T-helper 2 cell treated with Interferon-gamma antibody and Interleukin-4, amounts not matched to agents 5 μg/mL and 100 μg/mL, for 36 hours (primary cell): ENCODE data around the gene PLPP6.

Experiments
- DNase-seq: peaks from one replicate; pipeline ENCODE4 v3.0.0; 2021; ENCODE audit warnings: low spot score
- H3K27ac Mint-ChIP-seq: one replicate; pipeline ENCODE4 v1.8.0; 2021; ENCODE audit warnings: mild to moderate bottlenecking, mixed read lengths
- H3K27me3 Mint-ChIP-seq: one replicate; pipeline ENCODE4 v1.8.0; 2021; ENCODE audit warnings: low read depth, mixed read lengths
- H3K36me3 Mint-ChIP-seq: one replicate; pipeline ENCODE4 v1.8.0; 2021; ENCODE audit warnings: low read depth, mixed read lengths
- H3K4me1 Mint-ChIP-seq: one replicate; pipeline ENCODE4 v1.8.0; 2021; ENCODE audit warnings: low read depth, mixed read lengths
- H3K4me3 Mint-ChIP-seq: one replicate; pipeline ENCODE4 v1.8.0; 2022; ENCODE audit warnings: mild to moderate bottlenecking, moderate library complexity, mixed read lengths
- H3K9me3 Mint-ChIP-seq: one replicate; pipeline ENCODE4 v1.8.0; 2021; ENCODE audit warnings: mixed read lengths

The PLPP6 gene

DNA sequence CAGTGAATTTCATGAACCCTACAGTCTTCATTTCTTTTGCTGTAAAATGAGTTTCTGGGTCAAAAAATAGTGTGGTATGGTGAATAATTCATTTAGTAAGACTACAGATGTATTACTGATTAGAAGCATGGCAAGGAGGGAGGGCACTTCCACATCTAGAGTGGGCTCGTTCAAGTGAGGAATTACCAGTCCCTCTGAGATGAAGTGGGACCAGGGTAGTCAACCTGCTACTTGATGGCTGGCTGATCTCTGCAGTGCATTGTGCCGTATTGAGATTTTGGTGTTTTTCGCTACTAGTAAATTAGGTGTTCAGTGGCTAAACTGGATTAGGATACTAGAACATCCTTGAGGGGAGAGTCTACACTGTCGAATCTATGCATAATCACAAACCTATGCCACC, 28.1 kb downstream of the PLPP6 start:
- Mint-ChIP-seq H3K4me3 (no peak overlapping the region), H3K9me3 (no peaks in the 10 kb centered on the region), H3K4me1 (peaks cover 11% of the 10 kb centered on the region), H3K27ac (no peak overlapping the region), H3K36me3 (peaks cover 28% of the 10 kb centered on the region), H3K27me3 (no peaks in the 10 kb centered on the region)
- no peak for DNase-seq

DNA sequence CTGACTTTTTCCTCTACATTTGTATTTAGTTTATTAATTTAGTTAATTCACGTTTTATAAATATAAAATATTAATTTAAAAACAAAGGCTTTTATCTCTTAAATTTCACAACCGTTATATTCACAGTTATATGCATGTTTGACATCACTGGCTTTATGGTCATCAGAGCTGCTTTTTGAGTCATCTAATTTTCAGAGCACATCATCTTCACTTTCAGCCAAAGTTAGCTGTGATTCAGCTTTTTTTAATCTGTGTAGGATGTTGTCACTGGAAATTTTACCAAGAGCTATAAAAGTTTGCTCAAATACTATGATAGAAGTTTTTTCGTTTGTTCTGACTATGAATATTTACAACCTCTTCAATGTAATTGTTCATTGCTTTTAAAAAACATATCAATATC, 29.7 kb downstream of the PLPP6 start:
- Mint-ChIP-seq H3K36me3 (peaks cover 23% of the 10 kb centered on the region), H3K27ac (no peak overlapping the region), H3K4me3 (no peak overlapping the region), H3K4me1 (peaks cover 10% of the 10 kb centered on the region), H3K27me3 (no peaks in the 10 kb centered on the region), H3K9me3 (no peaks in the 10 kb centered on the region)
- DNase-seq, result no peak

- Mint-ChIP-seq H3K9me3 (no peaks in the 10 kb centered on the region), H3K27me3 (no peaks in the 10 kb centered on the region), H3K4me1 (peaks cover 3% of the 10 kb centered on the region), H3K36me3 (peaks cover 46% of the 10 kb centered on the region), H3K27ac (no peak overlapping the region), H3K4me3 (no peak overlapping the region)
- no peak for DNase-seq
These were observed 38.0 kb downstream of the PLPP6 start for GRCh38 chr9:4700091-4700490.

DNA sequence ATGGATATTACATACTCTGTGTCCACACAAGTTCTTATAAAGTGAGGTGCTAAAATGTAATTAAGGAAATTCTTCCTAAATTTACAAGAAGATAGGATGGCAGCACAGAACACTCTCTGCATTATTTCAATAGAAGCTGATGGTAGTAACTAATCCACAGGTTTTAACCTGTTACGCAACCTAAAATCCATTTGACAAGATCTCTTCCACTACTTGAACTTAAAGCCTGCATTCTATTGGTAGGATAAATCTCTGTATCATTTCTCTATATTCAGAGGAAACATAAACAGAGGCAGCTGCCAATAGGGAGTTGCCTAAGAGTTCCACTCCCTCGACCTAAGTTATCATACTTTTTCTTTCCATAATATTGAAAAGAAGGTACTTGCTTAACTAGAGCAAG, 38.8 kb downstream of the PLPP6 start:
- no peak overlapping the region for H3K4me3 Mint-ChIP-seq
- H3K27ac Mint-ChIP-seq, result no peak overlapping the region

GRCh38 chr9:4701526-4701925, 39.4 kb downstream of the PLPP6 start:
- H3K27me3 Mint-ChIP-seq, result no peaks in the 10 kb centered on the region
- DNase-seq, result no peak
- H3K4me3 Mint-ChIP-seq, result no peak overlapping the region
- H3K36me3 Mint-ChIP-seq, result peaks cover 48% of the 10 kb centered on the region
- no peaks in the 10 kb centered on the region for H3K9me3 Mint-ChIP-seq
- peaks cover 3% of the 10 kb centered on the region for H3K4me1 Mint-ChIP-seq
- no peak overlapping the region for H3K27ac Mint-ChIP-seq

More for the DNA sequence above, 38.8 kb downstream of the PLPP6 start:
- Mint-ChIP-seq H3K27me3 (no peaks in the 10 kb centered on the region), H3K4me1 (peaks cover 3% of the 10 kb centered on the region), H3K36me3 (peaks cover 48% of the 10 kb centered on the region), H3K9me3 (no peaks in the 10 kb centered on the region)
- DNase-seq, result no peak

- H3K9me3 Mint-ChIP-seq, result no peaks in the 10 kb centered on the region
- H3K27ac Mint-ChIP-seq, result no peak overlapping the region
- H3K36me3 Mint-ChIP-seq, result peaks cover 57% of the 10 kb centered on the region
- no peak overlapping the region for H3K4me3 Mint-ChIP-seq
- no peak for DNase-seq
- no peaks in the 10 kb centered on the region for H3K27me3 Mint-ChIP-seq
- H3K4me1 Mint-ChIP-seq, result peaks cover 9% of the 10 kb centered on the region
These were observed 42.0 kb downstream of the PLPP6 start for GRCh38 chr9:4704129-4704528.

DNA sequence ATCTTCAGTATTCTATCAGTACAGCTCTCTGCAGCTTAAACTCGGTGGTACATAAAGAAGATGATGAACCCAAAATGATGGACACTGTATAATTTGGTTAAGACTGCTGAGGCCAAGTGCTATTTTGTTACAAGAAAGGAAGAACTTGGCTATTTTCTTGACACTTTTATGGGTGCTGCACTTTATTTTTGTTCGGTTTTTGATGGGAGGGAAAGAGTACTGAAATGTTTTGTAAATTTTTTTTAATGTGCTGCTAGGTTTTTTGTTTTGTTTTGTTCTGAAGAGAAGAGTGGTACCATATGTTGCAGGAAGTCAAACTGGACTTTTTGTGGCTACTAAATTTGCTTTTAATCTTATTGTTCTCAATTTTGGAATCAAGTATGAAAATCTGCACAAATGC, 43.9 kb downstream of the PLPP6 start:
- DNase-seq, result no peak
- Mint-ChIP-seq H3K4me3 (no peak overlapping the region), H3K4me1 (peaks cover 9% of the 10 kb centered on the region), H3K36me3 (peaks cover 59% of the 10 kb centered on the region), H3K9me3 (no peaks in the 10 kb centered on the region), H3K27me3 (no peaks in the 10 kb centered on the region), H3K27ac (peak overlapping the region; percentile 2)

DNA sequence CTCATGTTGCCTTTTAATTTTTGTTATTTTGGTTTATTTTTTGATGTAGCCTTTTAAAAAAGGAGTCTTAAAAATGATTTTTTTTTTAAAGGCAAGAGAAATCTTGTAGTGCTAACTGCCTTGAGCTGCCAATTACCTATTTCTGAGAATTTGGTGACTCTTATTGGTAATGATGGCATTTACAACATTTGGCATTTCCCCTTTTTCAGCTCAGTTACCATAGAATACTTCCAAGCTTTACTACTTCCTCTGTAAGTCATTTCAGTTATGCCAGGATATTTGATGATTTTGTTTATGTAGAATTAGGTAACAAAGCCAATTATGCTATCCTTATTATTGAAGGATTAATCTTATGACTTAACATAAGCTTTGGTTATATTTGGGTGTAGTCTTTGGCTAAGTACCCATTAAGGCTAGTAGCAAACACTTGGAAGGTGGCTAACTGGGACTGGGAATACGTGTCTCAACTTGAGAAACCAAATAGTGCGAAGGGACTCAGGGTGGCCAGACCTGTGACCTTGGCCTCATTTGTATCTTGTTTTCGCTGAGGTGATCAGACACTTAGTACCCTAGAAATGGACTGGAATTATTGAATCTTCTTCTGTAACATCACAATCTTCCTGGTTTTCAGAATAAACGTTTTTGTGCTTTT, 45.0 kb downstream of the PLPP6 start:
- no peak overlapping the region for H3K4me3 Mint-ChIP-seq
- H3K27ac Mint-ChIP-seq, result no peak overlapping the region
- H3K27me3 Mint-ChIP-seq, result no peaks in the 10 kb centered on the region
- H3K4me1 Mint-ChIP-seq, result peaks cover 6% of the 10 kb centered on the region
- no peaks in the 10 kb centered on the region for H3K9me3 Mint-ChIP-seq
- H3K36me3 Mint-ChIP-seq, result peaks cover 51% of the 10 kb centered on the region
- DNase-seq, result no peak

- DNase-seq, result no peak
- H3K36me3 Mint-ChIP-seq, result peaks cover 44% of the 10 kb centered on the region
These were observed 47.3 kb downstream of the PLPP6 start for GRCh38 chr9:4709380-4709779.

GRCh38 chr9:4713849-4714248, 51.8 kb downstream of the PLPP6 start:
- DNase-seq, result no peak
- H3K27ac Mint-ChIP-seq, result no peak overlapping the region
- peaks cover 6% of the 10 kb centered on the region for H3K9me3 Mint-ChIP-seq
- peaks cover 48% of the 10 kb centered on the region for H3K36me3 Mint-ChIP-seq
- no peak overlapping the region for H3K4me3 Mint-ChIP-seq
- no peaks in the 10 kb centered on the region for H3K4me1 Mint-ChIP-seq
- H3K27me3 Mint-ChIP-seq, result no peaks in the 10 kb centered on the region

More at GRCh38 chr9:4709380-4709779, 47.3 kb downstream of the PLPP6 start:
- no peaks in the 10 kb centered on the region for H3K27me3 Mint-ChIP-seq
- no peak overlapping the region for H3K27ac Mint-ChIP-seq
- H3K9me3 Mint-ChIP-seq, result peaks cover 6% of the 10 kb centered on the region
- H3K4me1 Mint-ChIP-seq, result peaks cover 6% of the 10 kb centered on the region
- H3K4me3 Mint-ChIP-seq, result no peak overlapping the region

DNA sequence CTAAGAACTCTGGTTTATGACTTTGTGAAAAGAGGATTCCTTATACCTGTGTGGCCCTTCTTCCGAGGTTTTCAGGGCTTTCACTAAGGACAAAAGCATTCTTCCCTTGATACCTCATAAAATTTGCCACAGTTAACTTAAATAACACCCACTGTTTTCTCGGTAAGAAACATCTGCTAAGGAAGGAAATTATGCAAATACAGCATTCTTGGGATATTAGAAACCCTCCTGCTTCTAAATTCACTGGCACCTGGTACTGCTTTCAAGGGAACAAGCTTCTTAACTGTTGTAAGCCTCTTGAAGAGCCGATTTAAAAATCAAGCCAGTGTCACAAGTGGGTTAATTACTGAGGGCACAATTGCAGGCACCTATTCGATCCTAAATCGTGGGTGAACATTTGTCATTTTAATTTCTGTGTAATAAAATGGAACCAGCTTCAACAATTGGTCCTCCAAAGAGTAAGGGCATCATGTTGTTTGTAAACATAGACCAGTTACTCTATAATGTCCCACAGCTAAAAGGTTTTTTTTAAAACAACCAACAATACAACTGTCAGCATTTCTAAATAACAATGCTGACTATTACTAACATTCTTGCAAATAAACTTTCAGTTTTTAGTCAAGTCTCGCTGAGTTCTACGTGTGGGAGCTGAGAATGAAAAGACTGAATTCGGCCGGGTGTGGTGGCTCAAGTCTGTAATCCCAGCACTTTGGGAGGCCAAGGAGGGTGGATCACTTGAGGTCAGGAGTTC, 52.3 kb downstream of the PLPP6 start:
- Mint-ChIP-seq H3K27ac (no peak overlapping the region), H3K27me3 (no peaks in the 10 kb centered on the region), H3K36me3 (peaks cover 46% of the 10 kb centered on the region), H3K4me3 (no peak overlapping the region), H3K9me3 (peaks cover 6% of the 10 kb centered on the region), H3K4me1 (no peaks in the 10 kb centered on the region)
- no peak for DNase-seq
